Retinal pigment epithelial cell (primary cell): ENCODE data around the gene ELMO1.

Experiments used
- DNase-seq: peaks from one replicate; pipeline ENCODE4 v3.0.0-alpha.2; 2010; ENCODE audit warnings: low read depth
- H3K4me3 ChIP-seq: 2 replicates; pipeline ENCODE4 v1.5.1; 2011; ENCODE audit warnings: mild to moderate bottlenecking, low read length, control low read depth, moderate library complexity
- CTCF ChIP-seq: conservative IDR thresholded peaks from 2 replicates; pipeline ENCODE4 v1.5.1; 2011; ENCODE audit warnings: low read depth, low read length, control low read depth, inconsistent platforms

ELMO1 gene

DNA sequence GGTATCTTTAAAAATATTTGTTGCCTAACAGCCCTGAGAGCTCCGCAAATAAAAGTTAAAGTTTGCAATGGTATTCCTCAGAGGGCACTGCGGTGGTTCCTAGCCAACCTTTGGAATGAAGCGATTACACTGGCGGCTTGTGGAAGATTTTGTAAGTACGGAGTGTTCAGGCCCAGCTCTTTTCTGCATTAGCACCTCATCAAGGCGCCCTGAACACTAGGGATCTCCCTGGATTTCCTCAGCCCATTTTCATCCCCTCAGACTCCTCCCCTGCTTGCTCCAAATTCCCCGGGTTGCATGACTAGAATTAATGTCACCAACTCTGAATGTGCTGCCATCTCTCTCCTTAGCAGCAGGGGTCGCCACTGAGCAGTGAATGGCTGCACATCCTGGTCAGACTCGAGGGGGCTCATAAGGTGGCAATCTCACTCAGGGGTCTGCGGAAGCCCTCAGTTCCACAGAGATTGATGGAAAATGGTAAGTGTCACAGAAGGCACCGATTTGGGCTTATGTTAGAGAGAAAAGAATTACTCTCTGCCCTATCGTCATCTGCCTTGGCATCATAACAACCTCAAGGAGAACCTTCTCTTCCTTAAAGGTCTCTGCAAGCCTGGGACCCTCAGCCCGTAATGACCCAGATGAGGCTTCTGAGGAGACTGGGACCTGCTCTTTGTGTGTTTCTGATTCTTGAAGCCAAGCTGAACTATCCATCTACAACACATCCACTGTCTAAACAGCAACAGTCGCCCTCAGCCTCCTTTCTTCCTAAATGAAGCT is 461.5 kb downstream of the ELMO1 start:
- no peak for DNase-seq
- no peak overlapping the region for H3K4me3 ChIP-seq
- TF ChIP-seq CTCF: peak; percentile 95

- TF ChIP-seq CTCF: peak; percentile 7
- H3K4me3 ChIP-seq: no peak overlapping the region
- DNase-seq: no peak
Observed at GRCh38 chr7:36986511-36986933, 462.1 kb downstream of the ELMO1 start.

- H3K4me3 ChIP-seq: no peak overlapping the region
- no peak for DNase-seq
- TF ChIP-seq CTCF: no peak
Observed at GRCh38 chr7:36985866-36986400, 462.7 kb downstream of the ELMO1 start.

DNA sequence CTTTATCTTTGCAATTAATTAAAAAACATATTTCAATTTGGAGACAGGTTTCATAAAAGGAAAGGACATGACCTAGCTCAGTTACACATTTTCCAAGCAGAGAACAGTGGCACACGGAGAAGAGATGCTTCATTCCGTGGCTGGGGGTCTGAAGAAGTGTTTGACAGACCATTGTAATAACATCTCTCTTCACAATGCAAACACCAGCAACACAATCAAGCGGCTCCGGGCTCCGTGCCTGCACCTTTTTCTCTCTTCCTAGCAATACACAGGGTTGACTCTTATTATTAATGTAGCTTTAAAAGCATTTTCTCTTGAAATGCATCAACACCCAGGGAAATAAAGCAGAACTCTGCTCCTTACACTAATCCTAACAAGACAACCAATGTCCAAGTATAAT is 463.3 kb downstream of the ELMO1 start:
- H3K4me3 ChIP-seq: no peak overlapping the region
- no peak for TF ChIP-seq CTCF
- DNase-seq: no peak

DNA sequence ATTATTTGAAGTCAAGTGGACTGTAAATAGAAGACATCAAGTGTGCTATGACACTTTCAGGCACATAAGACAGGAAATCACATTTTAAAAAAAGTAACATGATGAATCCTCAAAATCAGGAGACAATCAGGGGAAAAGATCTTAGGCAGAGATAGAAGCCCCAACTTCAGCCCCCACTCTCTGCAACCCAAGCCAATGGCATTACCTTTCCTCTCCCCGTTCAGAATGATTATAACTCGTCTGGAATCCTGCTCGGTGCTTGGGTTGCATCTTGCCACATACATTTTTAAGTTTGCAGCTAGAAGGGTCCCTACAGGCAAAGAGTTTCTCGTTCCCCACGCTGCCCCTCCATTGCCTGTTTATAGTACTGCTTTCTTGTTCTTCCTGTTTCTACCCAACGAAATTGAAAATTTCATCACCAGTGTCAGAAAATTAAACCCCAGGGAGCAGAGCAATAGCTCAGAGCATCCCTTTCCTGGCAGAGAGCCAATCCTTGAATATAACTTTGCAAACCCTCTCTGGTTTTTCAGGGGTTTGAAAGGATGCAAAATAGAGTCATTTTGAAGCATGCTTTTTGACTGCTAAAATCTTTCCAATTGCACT is 463.9 kb downstream of the ELMO1 start:
- no peak for TF ChIP-seq CTCF
- H3K4me3 ChIP-seq: no peak overlapping the region
- DNase-seq: no peak

DNA sequence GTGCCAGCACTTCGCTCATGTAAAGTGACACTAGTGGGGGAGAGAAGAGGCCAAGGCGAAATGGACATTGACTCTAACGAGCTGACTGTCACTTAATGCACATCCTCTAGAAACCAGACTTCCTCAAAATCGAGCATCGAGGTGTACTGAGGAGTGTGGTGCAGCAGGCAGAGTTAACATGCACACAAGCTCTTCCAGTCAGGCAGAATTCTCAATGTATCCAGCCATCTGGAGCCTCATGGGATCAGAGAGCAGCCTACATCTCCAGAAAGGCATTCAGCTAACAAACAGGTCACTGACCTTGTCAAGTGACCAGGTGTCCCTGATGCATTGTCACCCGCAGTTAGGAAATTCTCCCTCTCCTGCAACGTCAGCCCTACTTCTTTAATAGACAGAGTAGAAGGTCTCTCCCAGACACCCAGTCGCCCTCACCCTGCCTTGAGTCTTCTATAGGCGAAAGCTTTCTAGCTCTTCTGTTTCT is 464.6 kb downstream of the ELMO1 start:
- no peak for TF ChIP-seq CTCF

GRCh38 chr7:36982766-36983165 is 465.9 kb downstream of the ELMO1 start:
- no peak for DNase-seq
- no peak overlapping the region for H3K4me3 ChIP-seq
- TF ChIP-seq CTCF: no peak

More for the DNA sequence above, 464.6 kb downstream of the ELMO1 start:
- DNase-seq: no peak
- H3K4me3 ChIP-seq: no peak overlapping the region
